DND-41 (cell line): ENCODE data around the gene SART1.

Source experiments
- CTCF ChIP-seq: IDR thresholded peaks from 2 replicates; pipeline ENCODE4 v1.5.1; 2012; ENCODE audit warnings: borderline replicate concordance, low read length, moderate library complexity, mild to moderate bottlenecking; ENCODE audit not compliant: poor library complexity, severe bottlenecking; ENCODE audit errors: extremely low read depth
- EZH2 ChIP-seq: IDR thresholded peaks from 3 replicates; pipeline ENCODE4 v1.6.1; 2012; ENCODE audit warnings: borderline replicate concordance, low read depth, mild to moderate bottlenecking, moderate library complexity, low read length, inconsistent platforms; ENCODE audit not compliant: severe bottlenecking

DNA sequence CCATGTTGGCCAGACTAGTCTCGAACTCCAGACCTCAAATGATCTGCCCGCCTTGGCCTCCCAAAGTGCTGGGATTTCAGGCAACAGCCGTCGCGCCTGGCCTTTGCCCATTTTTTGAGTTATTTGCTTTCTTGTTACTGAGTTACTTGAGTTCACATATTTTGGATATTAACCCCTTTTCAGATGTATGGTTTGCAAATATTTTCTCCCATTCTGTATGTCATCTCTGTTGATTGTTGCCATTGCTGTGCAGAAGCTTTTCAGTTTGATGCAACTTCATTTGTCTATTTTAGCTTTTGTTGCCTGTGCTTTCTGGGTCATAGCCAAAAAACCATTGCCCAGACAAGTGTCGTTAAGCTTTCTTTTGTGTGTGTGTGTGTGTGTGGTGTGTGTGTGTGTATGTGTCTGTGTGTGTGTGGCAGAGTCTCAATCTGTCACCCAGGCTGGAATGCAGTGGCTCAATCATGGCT is 9.4 kb upstream of the SART1 start:
- TF ChIP-seq CTCF = no peak
- TF ChIP-seq EZH2 = no peak
